Measurements from ENCODE around the gene ALDH3B2. TPM values are rescaled to one million over a fixed set of nuclear protein-coding genes. Genes with fewer than 3 reads are reported as not detected.

The ALDH3B2 gene
- total RNA-seq, 1 experiment from 2014 or later: not detected

GRCh38 chr11:67629386-67630227, 44.8 kb downstream of the ALDH3B2 start, which contains the start of gene NUDT8:
TSS of gene NUDT8 (minus strand) at chr11:67629937. CDS start at chr11:67629911, 26 bp downstream.
- POLR2A ChIA-PET: interaction anchor here (0.7 kb wide), 3 partner anchors 35 to 473 kb away, joined by 3 to 5 read pairs (median 4); no protein-coding TSS in a partner anchor
- TF ChIP-seq SIN3A (IDR thresholded peaks at IDR 0.05; ENCODE audit: borderline replicate concordance, insufficient read depth, low read depth, low read length): peak; percentile 34; the same call in 1 of the 2 replicates
- TF ChIP-seq CTCF (IDR thresholded peaks at IDR 0.05): peak; percentile 99
- TF ChIP-seq TCF7L2 (IDR thresholded peaks at IDR 0.05; ENCODE audit: low read depth, low read length): 0 out of 2 replicates have a peak, but pooled peaks have one; percentile 66
- no peak; the same call in 1 of the 2 replicates for TF ChIP-seq POLR2AphosphoS5 (IDR thresholded peaks at IDR 0.05; ENCODE audit: low read depth, low read length)
- no peak for TF ChIP-seq REST (IDR thresholded peaks at IDR 0.05; ENCODE audit: insufficient read depth in 1 of 2, low read depth in 2 of 2, low read length in 1 of 2)
- no peaks in the 10 kb centered on the region for H3K36me3 ChIP-seq (ENCODE audit: control insufficient read depth, insufficient read depth, low read length)
- no peaks in the 10 kb centered on the region for H3K9me3 ChIP-seq (ENCODE audit: control insufficient read depth, insufficient read depth, low read depth, low read length)
- peak; percentile 84 for ATAC-seq
- BruUV-seq (replicated peaks): no TSS peak
- H3K27ac ChIP-seq (ENCODE audit: low read length): peak within 1 kb of the TSS; percentile 48
- peaks cover 13% of the 10 kb centered on the region; the same call in 1 of the 2 replicates for H3K4me1 ChIP-seq (ENCODE audit: control insufficient read depth, insufficient read depth, low read length)
- intact Hi-C loops (cut with micrococcal nuclease; ENCODE audit: unreplicated experiment): no loop called here
- in situ Hi-C loops (cut with HindIII; ENCODE audit: low pct_unique_long_range_greater_than_20kb, low sequenced_read_pairs): no loop called here
- CTCF ChIA-PET: interaction anchor here (0.6 to 3.8 kb wide), 15 partner anchors 14 to 777 kb away, joined by 3 to 23 read pairs (median 4); no protein-coding TSS in a partner anchor
- H3K4me3 ChIP-seq (ENCODE audit: low read depth in 2 of 2, low read length in 2 of 2): peak within 1 kb of the TSS; percentile 71 to 73
- DNase-seq (ENCODE audit: low read depth, low spot score): no peak
- H3K27me3 ChIP-seq (ENCODE audit: control insufficient read depth, insufficient read depth, low read length): no peaks in the 10 kb centered on the region

- POLR2A ChIA-PET: no interaction called here
- Histone ChIP-seq H3K27me3 (ENCODE audit: control insufficient read depth, insufficient read depth, low read length) (no peaks in the 10 kb centered on the region), H3K9me3 (ENCODE audit: control insufficient read depth, insufficient read depth, low read depth, low read length) (no peaks in the 10 kb centered on the region), H3K4me3 (ENCODE audit: low read depth in 2 of 2, low read length in 2 of 2) (peak overlapping the region; percentile 66 to 67), H3K4me1 (ENCODE audit: control insufficient read depth, insufficient read depth, low read length) (peaks cover 13% of the 10 kb centered on the region; the same call in 1 of the 2 replicates), H3K36me3 (ENCODE audit: control insufficient read depth, insufficient read depth, low read length) (no peaks in the 10 kb centered on the region), H3K27ac (ENCODE audit: low read length) (no peak overlapping the region)
- DNase-seq (ENCODE audit: low read depth, low spot score): no peak
- BruUV-seq (replicated peaks): no TSS peak
- intact Hi-C loops (cut with micrococcal nuclease; ENCODE audit: unreplicated experiment): no loop called here
- in situ Hi-C loops (cut with HindIII; ENCODE audit: low pct_unique_long_range_greater_than_20kb, low sequenced_read_pairs): no loop called here
- no peak for TF ChIP-seq TCF7L2 (IDR thresholded peaks at IDR 0.05; ENCODE audit: low read depth, low read length)
- TF ChIP-seq CTCF (IDR thresholded peaks at IDR 0.05): 0 out of 2 replicates have a peak, but pooled peaks have one; percentile 1
- CTCF ChIA-PET: interaction anchor here (0.6 to 3.8 kb wide), 9 partner anchors 9 to 778 kb away, joined by 3 to 23 read pairs (median 4); no protein-coding TSS in a partner anchor
- ATAC-seq: no peak
These were observed 45.6 kb downstream of the ALDH3B2 start for GRCh38 chr11:67628710-67629385.

Data from Panc1 (cell line).